Measurements from ENCODE around the gene B4GALNT1. TPM values are rescaled to one million over a fixed set of nuclear protein-coding genes. Genes with fewer than 3 reads are reported as not detected.

Gene B4GALNT1
- total and polyA plus RNA-seq, 12 donors, result 2.0 to 9.3 (median 5.4) TPM

- ATAC-seq (no peak), DNase-seq (no peak)
- Histone ChIP-seq H3K27me3 (peaks cover 0 to 9% (median 0%) of the 10 kb centered on the region in 7 donors), H3K9me3 (no peaks in the 10 kb centered on the region), H3K4me1 (no peaks in the 10 kb centered on the region), H3K27ac (no peak overlapping the region), H3K4me3 (no peak overlapping the region), H3K36me3 (no peaks in the 10 kb centered on the region)
- intact Hi-C loops (cut with DNase I), result no loop called here
- WGBS, 2 donors, result 86 to 87% methylated on average over 12 of the region's 12 CpGs
- no peak for TF ChIP-seq CTCF (IDR thresholded peaks at IDR 0.05)
Observed at GRCh38 chr12:57577981-57578758, 54.8 kb downstream of the B4GALNT1 start.

- H3K9me3 ChIP-seq, result no peaks in the 10 kb centered on the region
- no peak overlapping the region for H3K4me3 ChIP-seq
- TF ChIP-seq CTCF (IDR thresholded peaks at IDR 0.05), result no peak
- no peak for ATAC-seq
- peaks cover 0 to 6% (median 0%) of the 10 kb centered on the region in 7 donors for H3K27me3 ChIP-seq
- H3K4me1 ChIP-seq, result no peaks in the 10 kb centered on the region
- WGBS, 2 donors, result 77 to 86% methylated on average over 9 of the region's 9 CpGs
- no peak for DNase-seq
- H3K36me3 ChIP-seq, result no peaks in the 10 kb centered on the region
- H3K27ac ChIP-seq, result no peak overlapping the region
- intact Hi-C loops (cut with DNase I), result no loop called here
Observed at GRCh38 chr12:57576613-57577160, 56.3 kb downstream of the B4GALNT1 start.

Other genes starting within 250 kb of the B4GALNT1 start
- gene R3HDM2, start 202.2 kb downstream of the B4GALNT1 start, total RNA-seq, result 100 to 1,000 TPM in 1 of 10 donors, 10 to 100 TPM in 9; 43.7 to 107 (median 82.9) TPM
- gene R3HDM2, start 202.2 kb downstream of the B4GALNT1 start, polyA plus RNA-seq, result 10 to 100 TPM; 15.5 to 17.6 TPM
- under 1 TPM in 1 of 10 donors, not detected in 9; 0.13 TPM for gene INHBC, start 198.4 kb downstream of the B4GALNT1 start, total RNA-seq
- gene INHBC, start 198.4 kb downstream of the B4GALNT1 start, polyA plus RNA-seq, result under 1 TPM in 1 of 2 donors, not detected in 1; 0.03 TPM
- gene INHBE, start 177.9 kb downstream of the B4GALNT1 start, total RNA-seq, result 1 to 10 TPM in 3 of 10 donors, under 1 TPM in 3, not detected in 4; 0.09 to 1.2 (median 0.71) TPM
- under 1 TPM in 1 of 2 donors, not detected in 1; 0.01 TPM for gene INHBE, start 177.9 kb downstream of the B4GALNT1 start, polyA plus RNA-seq
- gene GLI1, start 173.4 kb downstream of the B4GALNT1 start, total RNA-seq, result 1 to 10 TPM in 2 of 10 donors, under 1 TPM in 8; 0.12 to 1.2 (median 0.63) TPM
- gene GLI1, start 173.4 kb downstream of the B4GALNT1 start, polyA plus RNA-seq, result under 1 TPM; 0.15 to 0.45 TPM
- gene ARHGAP9, start 153.3 kb downstream of the B4GALNT1 start, total RNA-seq, result 10 to 100 TPM in 2 of 10 donors, 1 to 10 TPM in 7, under 1 TPM in 1; 0.83 to 17.7 (median 3.8) TPM
- 1 to 10 TPM; 1.8 to 6.7 TPM for gene ARHGAP9, start 153.3 kb downstream of the B4GALNT1 start, polyA plus RNA-seq
- gene MARS1, start 145.1 kb downstream of the B4GALNT1 start, total RNA-seq, result 100 to 1,000 TPM in 1 of 10 donors, 10 to 100 TPM in 9; 56.7 to 105 (median 72.5) TPM
- 100 to 1,000 TPM in 1 of 2 donors, 10 to 100 TPM in 1; 94.7 to 108 TPM for gene MARS1, start 145.1 kb downstream of the B4GALNT1 start, polyA plus RNA-seq
- gene DDIT3, start 112.7 kb downstream of the B4GALNT1 start, total RNA-seq, result 10 to 100 TPM; 11.2 to 34.1 (median 22.0) TPM
- 100 to 1,000 TPM in 1 of 2 donors, 10 to 100 TPM in 1; 65.2 to 106 TPM for gene DDIT3, start 112.7 kb downstream of the B4GALNT1 start, polyA plus RNA-seq
- 10 to 100 TPM; 22.8 to 46.9 (median 33.5) TPM for gene MBD6, start 110.4 kb downstream of the B4GALNT1 start, total RNA-seq
- gene MBD6, start 110.4 kb downstream of the B4GALNT1 start, polyA plus RNA-seq, result 10 to 100 TPM in 1 of 2 donors, 1 to 10 TPM in 1; 8.8 to 35.4 TPM
- 100 to 1,000 TPM in 5 of 10 donors, 10 to 100 TPM in 5; 82.9 to 116 (median 101) TPM for gene DCTN2, start 86.0 kb downstream of the B4GALNT1 start, total RNA-seq
- 100 to 1,000 TPM in 1 of 2 donors, 10 to 100 TPM in 1; 45.9 to 174 TPM for gene DCTN2, start 86.0 kb downstream of the B4GALNT1 start, polyA plus RNA-seq
- gene KIF5A, start 83.2 kb downstream of the B4GALNT1 start, total RNA-seq, result under 1 TPM in 5 of 10 donors, not detected in 5; 0.05 to 0.29 (median 0.07) TPM
- gene KIF5A, start 83.2 kb downstream of the B4GALNT1 start, polyA plus RNA-seq, result under 1 TPM; 0.06 to 0.07 TPM
- 10 to 100 TPM in 9 of 10 donors, 1 to 10 TPM in 1; 9.6 to 17.2 (median 14.7) TPM for gene PIP4K2C, start 42.0 kb downstream of the B4GALNT1 start, total RNA-seq
- 10 to 100 TPM in 1 of 2 donors, 1 to 10 TPM in 1; 5.8 to 13.6 TPM for gene PIP4K2C, start 42.0 kb downstream of the B4GALNT1 start, polyA plus RNA-seq
- gene DTX3, start 28.4 kb downstream of the B4GALNT1 start, total RNA-seq, result 10 to 100 TPM; 16.9 to 30.2 (median 22.2) TPM
- 10 to 100 TPM; 20.9 to 58.2 TPM for gene DTX3, start 28.4 kb downstream of the B4GALNT1 start, polyA plus RNA-seq
- 10 to 100 TPM in 3 of 10 donors, 1 to 10 TPM in 7; 5.0 to 17.6 (median 7.5) TPM for gene ARHGEF25, start 21.8 kb downstream of the B4GALNT1 start, total RNA-seq
- 10 to 100 TPM; 13.1 to 49.2 TPM for gene ARHGEF25, start 21.8 kb downstream of the B4GALNT1 start, polyA plus RNA-seq
- 100 to 1,000 TPM in 7 of 10 donors, 10 to 100 TPM in 3; 84.9 to 181 (median 113) TPM for gene OS9, start 60.9 kb upstream of the B4GALNT1 start, total RNA-seq
- 100 to 1,000 TPM in 1 of 2 donors, 10 to 100 TPM in 1; 96.9 to 173 TPM for gene OS9, start 60.9 kb upstream of the B4GALNT1 start, polyA plus RNA-seq
- 10 to 100 TPM in 2 of 10 donors, 1 to 10 TPM in 8; 3.4 to 13.1 (median 6.6) TPM for gene AGAP2, start 105.5 kb upstream of the B4GALNT1 start, total RNA-seq
- 10 to 100 TPM in 1 of 2 donors, 1 to 10 TPM in 1; 5.3 to 17.3 TPM for gene AGAP2, start 105.5 kb upstream of the B4GALNT1 start, polyA plus RNA-seq
- gene TSPAN31, start 111.8 kb upstream of the B4GALNT1 start, total RNA-seq, result 10 to 100 TPM; 21.1 to 37.4 (median 26.9) TPM
- 10 to 100 TPM; 29.8 to 36.6 TPM for gene TSPAN31, start 111.8 kb upstream of the B4GALNT1 start, polyA plus RNA-seq
- gene CDK4, start 119.1 kb upstream of the B4GALNT1 start, total RNA-seq, result 10 to 100 TPM; 37.0 to 74.0 (median 52.0) TPM
- 10 to 100 TPM; 21.7 to 61.7 TPM for gene CDK4, start 119.1 kb upstream of the B4GALNT1 start, polyA plus RNA-seq
- 10 to 100 TPM; 11.2 to 15.0 (median 13.3) TPM for gene MARCHF9, start 121.9 kb upstream of the B4GALNT1 start, total RNA-seq
- gene MARCHF9, start 121.9 kb upstream of the B4GALNT1 start, polyA plus RNA-seq, result 10 to 100 TPM; 14.5 to 20.7 TPM
- under 1 TPM in 2 of 10 donors, not detected in 8; 0.81 to 0.95 TPM for gene CYP27B1, start 133.9 kb upstream of the B4GALNT1 start, total RNA-seq
- gene CYP27B1, start 133.9 kb upstream of the B4GALNT1 start, polyA plus RNA-seq, result under 1 TPM in 1 of 2 donors, not detected in 1; 0.14 TPM
- gene METTL1, start 138.9 kb upstream of the B4GALNT1 start, total RNA-seq, result 10 to 100 TPM in 2 of 10 donors, 1 to 10 TPM in 8; 5.6 to 15.0 (median 7.9) TPM
- gene METTL1, start 138.9 kb upstream of the B4GALNT1 start, polyA plus RNA-seq, result 10 to 100 TPM; 10.9 to 29.4 TPM
- 1 to 10 TPM; 1.1 to 2.6 (median 1.6) TPM for gene EEF1AKMT3, start 139.4 kb upstream of the B4GALNT1 start, total RNA-seq
- gene EEF1AKMT3, start 139.4 kb upstream of the B4GALNT1 start, polyA plus RNA-seq, result 1 to 10 TPM; 1.1 to 1.2 TPM
- 10 to 100 TPM; 41.2 to 70.6 (median 52.6) TPM for gene TSFM, start 149.6 kb upstream of the B4GALNT1 start, total RNA-seq
- gene TSFM, start 149.6 kb upstream of the B4GALNT1 start, polyA plus RNA-seq, result 10 to 100 TPM; 22.9 to 58.0 TPM
- gene AVIL, start 185.5 kb upstream of the B4GALNT1 start, total RNA-seq, result 1 to 10 TPM in 9 of 10 donors, under 1 TPM in 1; 1.00 to 2.9 (median 1.7) TPM
- 1 to 10 TPM; 1.3 to 8.4 TPM for gene AVIL, start 185.5 kb upstream of the B4GALNT1 start, polyA plus RNA-seq
- 100 to 1,000 TPM in 2 of 10 donors, 10 to 100 TPM in 8; 76.4 to 138 (median 86.3) TPM for gene CTDSP2, start 213.5 kb upstream of the B4GALNT1 start, total RNA-seq
- gene CTDSP2, start 213.5 kb upstream of the B4GALNT1 start, polyA plus RNA-seq, result 10 to 100 TPM; 31.2 to 31.7 TPM